ELR (cell line): ENCODE measurements around the gene UPK1A.

Experiments
- DNase-seq: peaks from one replicate; pipeline ENCODE4 v3.0.0-alpha.2; 2015; ENCODE audit warnings: low read depth

UPK1A gene

GRCh38 chr19:35666251-35666913 lies at the start of gene UPK1A:
Gene UPK1A (plus strand): TSS chr19:35666517. CDS start chr19:35666813, 296 bp downstream.
- DNase-seq: no peak

GRCh38 chr19:35618857-35619256 lies 47.5 kb upstream of the UPK1A start:
- DNase-seq: no peak

- no peak for DNase-seq
Measured at GRCh38 chr19:35619290-35619923, 46.9 kb upstream of the UPK1A start.

DNA sequence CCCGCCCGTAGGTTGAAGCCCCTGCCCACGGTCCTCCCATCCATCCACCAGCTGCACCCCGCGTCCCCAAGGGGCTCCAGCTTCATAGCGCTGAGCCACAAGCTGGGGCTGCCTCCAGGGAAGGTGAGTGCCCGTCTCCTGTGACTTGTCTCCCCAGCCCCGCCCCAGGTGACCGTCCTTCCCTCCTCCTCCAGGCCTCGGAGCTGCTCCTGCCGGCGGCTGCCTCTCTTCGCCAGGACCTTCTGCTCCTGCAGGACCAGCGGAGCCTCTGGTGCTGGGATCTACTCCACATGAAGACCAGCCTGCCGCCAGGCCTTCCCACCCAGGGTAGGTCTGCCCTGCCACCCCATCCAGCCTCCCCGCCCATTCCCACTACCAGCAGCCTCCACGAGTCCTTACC lies 46.3 kb upstream of the UPK1A start:
- DNase-seq: no peak

DNA sequence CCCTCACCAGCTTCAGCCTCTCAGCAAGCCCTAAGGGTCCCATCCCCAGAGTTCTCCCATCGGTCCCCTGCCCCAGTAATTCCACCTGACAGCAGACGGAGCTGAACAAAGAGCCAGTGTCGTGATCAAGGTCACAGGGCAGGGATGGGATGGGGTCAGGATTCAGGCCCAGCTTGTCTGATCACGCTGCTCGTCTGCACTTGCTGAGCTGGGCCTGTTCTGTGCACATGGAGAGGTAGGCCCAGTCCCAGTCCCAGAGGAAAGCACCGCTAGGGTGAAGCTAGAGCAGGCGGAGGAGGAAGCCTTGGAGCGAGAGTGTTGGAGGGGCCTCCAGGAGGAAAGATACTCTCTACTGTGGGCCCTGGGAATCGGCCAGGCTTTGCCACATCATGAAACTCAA lies 44.6 kb upstream of the UPK1A start:
- DNase-seq: no peak

GRCh38 chr19:35622750-35623149 lies 43.6 kb upstream of the UPK1A start:
- no peak for DNase-seq

DNA sequence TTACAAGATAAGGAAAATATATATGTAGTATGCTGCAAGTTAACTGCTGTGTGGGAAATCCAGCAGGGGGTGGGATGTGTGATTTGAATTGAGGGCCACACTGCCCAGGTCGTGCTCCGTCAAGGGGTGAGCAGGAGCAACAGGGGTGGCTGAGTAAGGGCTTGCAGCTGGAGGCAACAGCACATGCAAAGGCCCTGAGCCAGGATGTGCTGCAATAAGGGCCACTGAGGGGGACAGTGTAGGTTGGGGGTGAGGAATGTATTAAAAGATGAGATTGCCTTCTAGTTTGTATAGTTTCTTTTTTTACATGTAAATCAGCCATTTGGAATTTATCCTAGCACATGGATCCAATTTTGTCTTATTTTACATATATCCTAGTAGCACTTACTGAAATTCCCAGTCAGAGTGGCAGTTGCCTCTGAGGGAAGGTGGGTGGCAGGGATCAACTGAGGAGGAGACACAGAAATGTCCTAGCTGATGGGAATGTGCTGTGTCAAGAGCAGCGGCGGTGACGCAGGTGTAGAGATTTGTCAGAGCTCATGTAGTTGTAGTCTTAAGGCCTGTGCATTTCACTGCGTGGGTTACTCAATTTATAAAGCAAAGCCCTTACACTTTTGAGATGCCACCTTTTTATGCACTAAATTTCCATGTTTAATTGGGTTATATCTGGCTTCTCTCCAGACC lies 42.8 kb upstream of the UPK1A start:
- DNase-seq: no peak

- no peak for DNase-seq
Measured at GRCh38 chr19:35628264-35628564, 38.1 kb upstream of the UPK1A start.

DNA sequence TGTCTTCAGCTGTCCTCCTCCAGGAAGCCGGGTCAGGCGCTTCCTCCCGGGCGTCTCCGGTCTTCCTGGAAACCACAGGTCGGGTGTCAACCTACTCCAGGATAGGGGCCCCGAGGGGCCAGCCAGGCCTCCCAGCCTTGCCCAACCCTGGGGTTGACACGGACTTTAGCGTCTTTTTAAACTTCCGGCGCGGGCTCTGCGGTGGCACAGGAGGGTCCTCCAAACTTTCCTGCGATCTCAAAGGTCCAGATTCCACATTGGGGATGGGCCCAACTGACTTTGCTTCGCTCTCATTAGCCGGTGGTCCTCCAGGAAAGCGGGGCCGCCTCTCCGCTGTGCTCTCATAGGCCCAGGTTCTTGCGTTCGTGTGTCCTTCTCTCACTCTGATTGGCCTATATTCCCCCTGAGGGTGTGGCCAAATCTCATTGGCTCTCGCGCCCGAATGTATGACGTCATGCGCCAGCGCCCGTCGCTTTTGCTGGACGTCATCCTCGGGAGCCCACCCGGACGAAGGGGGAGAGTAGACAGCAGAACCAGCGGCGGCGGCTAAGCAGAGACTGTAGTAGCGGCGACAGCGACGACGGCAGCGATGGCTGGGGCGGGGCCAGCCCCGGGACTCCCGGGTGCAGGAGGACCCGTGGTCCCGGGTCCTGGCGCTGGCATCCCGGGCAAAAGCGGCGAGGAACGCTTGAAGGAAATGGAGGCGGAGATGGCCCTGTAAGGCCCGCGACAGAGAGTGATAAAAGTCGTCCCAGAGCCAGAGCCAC lies 37.6 kb upstream of the UPK1A start, which contains the start of gene RBM42:
RBM42 (plus strand) TSS at position 472 of the 767 bp plus-strand sequence; CDS start at position 590, 118 bp downstream.
- DNase-seq: peak; percentile 99

GRCh38 chr19:35629332-35629633 lies 37.0 kb upstream of the UPK1A start:
- no peak for DNase-seq

- DNase-seq: no peak
Measured at GRCh38 chr19:35633727-35634440, 32.4 kb upstream of the UPK1A start.

DNA sequence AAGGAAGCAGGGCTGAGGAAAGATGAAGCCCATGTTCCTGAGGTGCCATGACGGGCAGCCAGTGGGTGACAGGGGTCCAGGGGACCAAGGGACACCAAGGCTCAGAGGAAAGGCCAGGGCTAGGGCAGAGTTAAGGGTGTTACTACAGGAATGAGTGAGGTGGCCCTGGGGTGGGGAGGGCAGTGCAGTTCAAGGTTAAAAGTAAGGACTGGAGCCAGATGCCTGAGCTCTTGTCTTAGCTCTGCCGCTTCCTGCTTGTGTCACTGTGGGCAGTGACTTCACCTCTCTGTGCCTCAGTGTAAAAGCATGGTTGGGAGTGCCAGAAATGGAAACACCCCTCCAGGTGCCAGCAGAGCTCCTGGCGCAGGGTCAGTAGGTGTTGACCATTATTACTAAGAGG lies 29.7 kb upstream of the UPK1A start:
- DNase-seq: no peak

DNA sequence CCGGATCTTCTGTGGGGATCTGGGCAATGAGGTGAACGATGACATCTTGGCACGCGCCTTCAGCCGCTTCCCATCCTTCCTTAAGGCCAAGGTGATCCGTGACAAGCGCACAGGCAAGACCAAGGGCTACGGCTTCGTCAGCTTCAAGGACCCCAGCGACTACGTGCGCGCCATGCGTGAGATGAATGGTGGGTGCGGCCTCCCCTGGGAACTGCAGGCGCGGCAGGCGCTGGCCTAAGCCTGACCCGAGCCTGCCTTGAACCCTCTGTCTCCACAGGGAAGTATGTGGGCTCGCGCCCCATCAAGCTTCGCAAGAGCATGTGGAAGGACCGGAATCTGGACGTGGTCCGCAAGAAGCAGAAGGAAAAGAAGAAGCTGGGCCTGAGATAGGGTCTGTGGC lies 29.2 kb upstream of the UPK1A start:
- no peak for DNase-seq

- DNase-seq: no peak
Measured at GRCh38 chr19:35639321-35639639, 27.0 kb upstream of the UPK1A start.

- DNase-seq: no peak
Measured at GRCh38 chr19:35639863-35640262, 26.5 kb upstream of the UPK1A start.

- DNase-seq: peak; percentile 39
Measured at GRCh38 chr19:35641515-35642151, 24.7 kb upstream of the UPK1A start, which contains the start of gene ETV2. Gene ETV2 (plus strand): TSS chr19:35641745. CDS start chr19:35642461, 716 bp downstream.

- DNase-seq: peak; percentile 24
Measured at GRCh38 chr19:35642312-35642711, 24.0 kb upstream of the UPK1A start.

DNA sequence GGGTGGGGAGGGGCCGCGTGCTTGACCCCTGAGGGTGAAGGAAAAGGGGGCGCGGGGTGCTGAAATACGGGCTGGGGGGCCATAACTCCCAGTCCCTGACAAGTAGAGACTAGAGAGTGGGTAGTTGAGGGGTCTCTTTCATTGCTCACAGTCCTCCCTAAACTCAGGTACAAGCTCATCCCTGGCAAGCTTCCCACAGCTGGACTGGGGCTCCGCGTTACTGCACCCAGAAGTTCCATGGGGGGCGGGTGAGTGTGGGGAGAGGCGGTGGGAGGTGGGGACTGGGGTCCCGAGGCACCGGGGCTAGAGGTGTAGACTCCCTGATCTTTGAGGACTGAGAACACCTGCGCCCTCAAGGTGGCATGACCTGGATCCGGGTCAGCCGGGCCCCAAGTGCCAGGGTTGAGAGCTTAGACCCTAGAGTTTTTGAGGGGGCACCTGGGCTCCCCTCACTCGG lies 23.5 kb upstream of the UPK1A start:
- no peak for DNase-seq

- DNase-seq: peak; percentile 85
Measured at GRCh38 chr19:35643255-35644205, 22.8 kb upstream of the UPK1A start.

DNA sequence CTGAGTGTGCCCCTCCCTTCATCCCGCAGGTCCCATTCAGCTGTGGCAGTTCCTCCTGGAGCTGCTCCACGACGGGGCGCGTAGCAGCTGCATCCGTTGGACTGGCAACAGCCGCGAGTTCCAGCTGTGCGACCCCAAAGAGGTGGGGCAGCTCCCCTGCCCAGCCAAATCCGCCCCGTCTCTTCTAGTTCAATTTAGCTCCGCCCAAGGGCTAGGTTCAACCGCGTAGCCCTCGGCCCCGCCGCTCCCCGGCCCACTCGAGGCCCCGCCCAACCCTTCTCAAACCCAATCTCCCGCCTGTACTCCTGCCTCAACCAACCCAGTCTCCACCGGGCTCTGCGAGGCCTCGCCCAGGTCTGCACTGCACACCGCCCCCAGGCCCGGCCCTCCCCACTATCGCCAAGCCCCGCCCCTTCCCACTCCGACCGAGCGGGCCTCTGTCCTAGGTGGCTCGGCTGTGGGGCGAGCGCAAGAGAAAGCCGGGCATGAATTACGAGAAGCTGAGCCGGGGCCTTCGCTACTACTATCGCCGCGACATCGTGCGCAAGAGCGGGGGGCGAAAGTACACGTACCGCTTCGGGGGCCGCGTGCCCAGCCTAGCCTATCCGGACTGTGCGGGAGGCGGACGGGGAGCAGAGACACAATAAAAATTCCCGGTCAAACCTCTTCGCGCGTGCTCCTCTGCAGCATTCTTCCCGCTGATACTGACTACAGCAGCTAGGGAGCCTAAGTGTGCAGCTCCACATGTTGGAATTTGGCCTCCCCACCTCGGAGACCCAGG lies 21.9 kb upstream of the UPK1A start:
- DNase-seq: peak; percentile 95
